HepG2 (cell line): ENCODE data around the gene GPR183. TPM values are rescaled to one million over a fixed set of nuclear protein-coding genes. Genes with fewer than 3 reads are reported as not detected.

Experiments used
- ARID3A ChIP-seq: IDR thresholded peaks from 2 replicates; pipeline ENCODE4 v1.6.1; 2012; ENCODE audit warnings: low read depth, low read length, improper control_type of control experiment
- ATF6 ChIP-seq: sonication (generic); formaldehyde crosslinking; conservative IDR thresholded peaks from 2 replicates; pipeline ENCODE4 v1.4.0; 2020; ENCODE audit warnings: missing genetic modification reagents
- CBX2 ChIP-seq, 2 experiments: fragments of 200-600 bp in 1 of 2; sonication (generic); formaldehyde crosslinking in 1 of 2; IDR thresholded peaks; 2 replicates each; pipeline versions ENCODE4 v1.7.0 to v1.8.1; 2018 to 2022; ENCODE audit warnings: low read depth in 2 of 2, low read length in 1 of 2, mild to moderate bottlenecking in 1 of 2, missing genetic modification reagents in 1 of 2
- CREB3 ChIP-seq: sonication (generic); formaldehyde crosslinking; IDR thresholded peaks from 2 replicates; pipeline ENCODE4 v1.5.0; 2020; ENCODE audit warnings: missing genetic modification reagents
- KDM5A ChIP-seq: fragments of 200-600 bp; sonication (generic); IDR thresholded peaks from 2 replicates; pipeline ENCODE4 v1.7.0; 2018; ENCODE audit warnings: antibody characterized with exemption, mild to moderate bottlenecking, low read length, borderline replicate concordance
- MBD4 ChIP-seq: IDR thresholded peaks from 2 replicates; pipeline ENCODE4 v1.6.1; 2012; ENCODE audit warnings: low read length, inconsistent platforms, borderline replicate concordance
- MLX ChIP-seq: IDR thresholded peaks from 2 replicates; pipeline ENCODE4 v1.6.1; 2016
- MYPOP ChIP-seq: sonication (generic); formaldehyde crosslinking; IDR thresholded peaks from 2 replicates; pipeline ENCODE4 v1.8.1; 2023; ENCODE audit warnings: mild to moderate bottlenecking, moderate library complexity, missing genetic modification reagents
- PRMT3 ChIP-seq: sonication (generic); formaldehyde crosslinking; IDR thresholded peaks from 2 replicates; pipeline ENCODE4 v1.8.1; 2022; ENCODE audit warnings: low read depth, mild to moderate bottlenecking, moderate library complexity, missing genetic modification reagents, borderline replicate concordance
- RFX5 ChIP-seq: IDR thresholded peaks from 2 replicates; pipeline ENCODE4 v1.6.1; 2011; ENCODE audit warnings: low read depth, low read length, improper control_type of control experiment
- SALL1 ChIP-seq: sonication (generic); formaldehyde crosslinking; IDR thresholded peaks from 2 replicates; pipeline ENCODE4 v1.8.0; 2022; ENCODE audit warnings: mild to moderate bottlenecking, missing genetic modification reagents
- SETDB1 ChIP-seq: sonication (generic); formaldehyde crosslinking; IDR thresholded peaks from 2 replicates; pipeline ENCODE4 v1.5.1; 2020; ENCODE audit warnings: missing genetic modification reagents, mild to moderate bottlenecking, borderline replicate concordance
- SIN3B ChIP-seq: fragments of 150-350 bp; IDR thresholded peaks from 2 replicates; pipeline ENCODE4 v1.6.1; 2014; ENCODE audit warnings: low read length
- SMARCC2 ChIP-seq: fragments of 450-650 bp; IDR thresholded peaks from 2 replicates; pipeline ENCODE4 v1.6.1; 2017; ENCODE audit warnings: antibody characterized with exemption, mild to moderate bottlenecking
- SNAPC2 ChIP-seq: sonication (generic); formaldehyde crosslinking; IDR thresholded peaks from 2 replicates; pipeline ENCODE4 v1.8.1; 2022; ENCODE audit warnings: mild to moderate bottlenecking, missing genetic modification reagents
- SP5 ChIP-seq: IDR thresholded peaks from 2 replicates; pipeline ENCODE4 v1.6.1; 2016; ENCODE audit warnings: low read depth, borderline replicate concordance
- SRY ChIP-seq: sonication (generic); formaldehyde crosslinking; IDR thresholded peaks from 2 replicates; pipeline ENCODE4 v1.8.0; 2022; ENCODE audit warnings: mild to moderate bottlenecking, missing genetic modification reagents
- TBX2 ChIP-seq: sonication (generic); formaldehyde crosslinking; IDR thresholded peaks from 2 replicates; pipeline ENCODE4 v1.5.0; 2020; ENCODE audit warnings: missing genetic modification reagents, mild to moderate bottlenecking, borderline replicate concordance
- TCF7 ChIP-seq: sonication (generic); IDR thresholded peaks from 2 replicates; pipeline ENCODE4 v1.6.1; 2016; ENCODE audit warnings: antibody characterized with exemption, low read depth
- YEATS2 ChIP-seq: sonication (generic); formaldehyde crosslinking; IDR thresholded peaks from 2 replicates; pipeline ENCODE4 v1.4.0; 2020; ENCODE audit warnings: missing genetic modification reagents, borderline replicate concordance
- ZFP82 ChIP-seq: sonication (generic); formaldehyde crosslinking; IDR thresholded peaks from 2 replicates; pipeline ENCODE4 v1.5.1; 2020; ENCODE audit warnings: mild to moderate bottlenecking, missing genetic modification reagents, borderline replicate concordance
- ZKSCAN1 ChIP-seq: fragments of 150-350 bp; IDR thresholded peaks from 2 replicates; pipeline ENCODE4 v1.6.1; 2014; ENCODE audit warnings: low read length
- ZNF232 ChIP-seq: sonication (generic); formaldehyde crosslinking; IDR thresholded peaks from 2 replicates; pipeline ENCODE4 v1.4.0; 2020; ENCODE audit warnings: missing genetic modification reagents, borderline replicate concordance
- ZNF30 ChIP-seq: sonication (generic); formaldehyde crosslinking; IDR thresholded peaks from 2 replicates; pipeline ENCODE4 v1.5.0; 2020; ENCODE audit warnings: mild to moderate bottlenecking, missing genetic modification reagents
- ZNF432 ChIP-seq: sonication (generic); formaldehyde crosslinking; IDR thresholded peaks from 2 replicates; pipeline ENCODE4 v1.5.0; 2020; ENCODE audit warnings: missing genetic modification reagents, mild to moderate bottlenecking, borderline replicate concordance
- ZNF614 ChIP-seq: IDR thresholded peaks from 2 replicates; pipeline ENCODE4 v1.6.1; 2018; ENCODE audit warnings: missing biosample characterization, missing genetic modification reagents, inconsistent platforms, borderline replicate concordance
- ZNF792 ChIP-seq: IDR thresholded peaks from 2 replicates; pipeline ENCODE4 v1.6.1; 2016
- polyA plus RNA-seq, 8 experiments: library from polyadenylated mRNA; depleted of rRNA in 3 of 8; stranded (reverse) in 7 of 8; unstranded in 1 of 8; fragments of >200 nt; fragmentation: Illumina TruSeq in 4 of 8; extraction: Trizol in 4 of 8; gene quantifications; 2 replicates each; pipeline versions ENCODE4 v1.2.1 to v1.2.3, GENCODE V29; 2011 to 2016; ENCODE audit warnings: low read depth in 4 of 8, missing spikeins in 1 of 8, mixed read lengths in 1 of 8; ENCODE audit not compliant: insufficient read depth in 1 of 8
- total RNA-seq, 5 experiments: library from RNA; depleted of rRNA; stranded (reverse); fragments of >200 nt; fragmentation: Illumina TruSeq; extraction: Trizol; gene quantifications; 2 replicates each; pipeline ENCODE4 v1.2.3, GENCODE V29; 2016; ENCODE audit warnings: low read depth in 1 of 5

GPR183 gene
- total and polyA plus RNA-seq, 2 of the 13 experiments (the other 11 are each of a cell fraction or from before 2014, with no cell fraction given) = not detected

- TF ChIP-seq MYPOP (no peak), SMARCC2 (no peak), SP5 (CRISPR knock-in tag) (no peak), TBX2 (CRISPR knock-in tag) (no peak), SRY (CRISPR knock-in tag) (no peak), SIN3B (no peak), ZNF614 (CRISPR knock-in tag) (no peak), SNAPC2 (CRISPR knock-in tag) (no peak), ZNF792 (no peak), CBX2 (IDR thresholded peaks at IDR 0.05; ENCODE audit: low read depth, low read length) (no peak), CBX2 (CRISPR knock-in tag; IDR thresholded peaks at IDR 0.05; ENCODE audit: low read depth) (no peak), ATF6 (CRISPR knock-in tag) (no peak), CREB3 (no peak), ZKSCAN1 (no peak), ZNF232 (CRISPR knock-in tag) (no peak), ARID3A (no peak), SALL1 (CRISPR knock-in tag) (peak; percentile 29; the same call in 1 of the 2 replicates), PRMT3 (CRISPR knock-in tag) (no peak), TCF7 (no peak), YEATS2 (CRISPR knock-in tag) (no peak), ZNF432 (CRISPR knock-in tag) (no peak), MLX (CRISPR knock-in tag) (no peak), ZFP82 (no peak), SETDB1 (CRISPR knock-in tag) (no peak), RFX5 (no peak), KDM5A (no peak), ZNF30 (CRISPR knock-in tag) (no peak), MBD4 (no peak)
Observed at GRCh38 chr13:99261059-99261458, 46.1 kb downstream of the GPR183 start (continued).
